Activated T-cell treated with anti-CD3 and anti-CD28 coated beads for 1 hour (primary cell): ENCODE data around the gene TSTD1.
A peak's percentile ranks its signal among the peaks of the same experiment; 100 is the strongest.
"Not testable (repeated sequence)": the region's sequence is repeated elsewhere in the genome, so short reads cannot be mapped to it uniquely, and the experiment has no call there.

Source experiments
- DNase-seq: peaks from one replicate; pipeline ENCODE4 v3.0.0-alpha.2; 2020; ENCODE audit warnings: low read depth

TSTD1 gene

DNA sequence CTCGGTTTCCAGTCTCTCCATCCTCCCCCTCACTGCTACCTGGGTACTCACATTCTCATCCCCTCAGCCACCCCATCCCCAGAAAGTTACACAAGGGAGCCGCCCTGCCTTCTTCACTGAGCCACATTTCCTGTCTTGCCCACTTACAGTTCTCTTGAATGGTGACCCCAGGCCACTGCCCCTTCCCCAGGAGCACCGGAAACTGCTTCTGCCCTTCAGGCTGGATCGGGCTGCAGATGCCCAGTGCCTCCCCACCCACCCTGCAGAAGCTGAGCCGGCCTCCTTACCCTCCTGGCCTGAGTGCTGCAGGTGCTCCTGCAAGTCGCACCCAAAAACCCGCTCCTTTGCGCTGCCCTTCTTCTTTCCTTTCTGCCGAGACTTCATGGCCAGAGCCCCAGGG lies 30.5 kb upstream of the TSTD1 start:
- DNase-seq, result no peak

DNA sequence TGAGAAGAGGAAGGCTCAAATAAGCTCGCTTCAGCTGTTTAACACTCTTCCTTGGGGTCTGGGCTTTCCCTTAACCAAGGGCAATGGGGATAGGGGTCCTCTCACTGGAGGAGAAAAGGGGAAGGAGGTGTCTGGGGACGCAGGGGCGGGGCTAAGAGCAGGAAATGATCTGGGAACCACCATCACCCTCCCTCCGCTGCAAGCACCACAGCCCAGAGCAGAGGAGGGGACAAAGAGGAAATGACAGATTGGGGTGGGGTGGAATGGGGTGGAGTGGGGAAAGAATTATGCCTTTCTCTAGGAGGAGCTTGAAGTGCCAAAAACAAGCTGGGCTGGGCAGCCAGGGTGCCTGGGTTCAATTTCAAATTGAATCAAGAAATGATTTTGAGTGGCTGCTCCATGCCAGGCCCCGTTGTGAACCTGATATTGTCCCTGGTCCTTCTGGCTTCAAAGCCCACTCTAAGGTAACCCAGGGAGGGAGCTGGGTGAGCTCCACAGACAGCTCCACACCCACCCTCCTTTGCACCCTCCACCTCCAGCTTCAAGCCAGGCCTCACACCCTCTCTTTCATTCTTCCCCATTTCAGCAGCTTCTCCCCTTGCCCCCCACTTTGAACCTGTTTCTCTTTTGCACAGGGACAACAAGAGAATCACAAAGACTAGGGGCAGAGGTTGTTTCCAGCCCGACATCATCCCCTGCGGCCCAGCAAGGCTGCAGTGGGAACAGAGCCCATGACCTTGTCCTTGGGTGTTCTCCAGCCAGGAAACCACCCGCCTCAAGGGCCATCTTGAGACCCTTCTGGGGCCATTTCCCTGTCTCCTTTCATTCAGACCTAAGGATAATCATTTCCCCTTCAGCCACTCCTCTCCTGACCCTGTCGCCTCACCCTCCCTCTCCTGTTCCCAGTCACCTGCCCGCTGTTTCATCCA lies 29.8 kb upstream of the TSTD1 start:
- DNase-seq, result peak; percentile 67

DNA sequence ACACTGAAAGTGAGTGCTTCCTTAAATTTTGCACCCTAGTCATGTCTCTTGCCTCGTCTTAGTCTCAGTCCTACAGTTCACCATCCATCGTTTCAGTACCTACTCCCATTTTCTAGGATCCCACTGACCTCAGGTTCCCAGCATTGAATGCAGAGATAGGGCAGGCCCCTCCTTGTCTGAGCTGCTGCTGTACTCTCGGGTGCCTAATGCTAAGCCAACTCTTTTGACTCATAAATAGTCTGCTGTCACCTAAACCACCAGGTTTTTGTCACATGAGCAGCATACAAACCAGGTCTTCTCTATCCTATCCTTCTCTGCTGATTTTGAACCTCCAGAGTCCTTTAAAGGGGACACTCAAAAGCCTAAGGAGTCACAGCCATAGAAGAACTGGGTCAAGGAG lies 27.9 kb upstream of the TSTD1 start:
- DNase-seq, result no peak

DNA sequence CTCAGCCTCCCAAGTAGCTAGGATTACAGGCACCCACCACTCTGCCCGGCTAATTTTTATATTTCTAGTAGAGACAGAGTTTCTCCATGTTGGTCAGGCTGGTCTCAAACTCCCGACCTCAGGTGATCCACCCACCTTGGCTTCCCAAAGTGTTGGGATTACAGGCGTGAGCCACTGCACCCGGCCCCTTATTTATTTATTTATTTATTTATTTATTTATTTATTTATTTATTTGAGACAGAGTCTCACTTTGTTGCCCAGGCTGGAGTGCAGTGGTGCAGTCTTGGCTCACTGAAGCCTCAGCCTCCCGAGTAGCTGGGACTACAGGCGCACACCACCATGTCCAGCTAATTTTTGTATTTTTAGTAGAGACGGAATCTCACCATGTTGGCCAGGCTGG lies 26.9 kb upstream of the TSTD1 start:
- DNase-seq, result not testable (repeated sequence)

DNA sequence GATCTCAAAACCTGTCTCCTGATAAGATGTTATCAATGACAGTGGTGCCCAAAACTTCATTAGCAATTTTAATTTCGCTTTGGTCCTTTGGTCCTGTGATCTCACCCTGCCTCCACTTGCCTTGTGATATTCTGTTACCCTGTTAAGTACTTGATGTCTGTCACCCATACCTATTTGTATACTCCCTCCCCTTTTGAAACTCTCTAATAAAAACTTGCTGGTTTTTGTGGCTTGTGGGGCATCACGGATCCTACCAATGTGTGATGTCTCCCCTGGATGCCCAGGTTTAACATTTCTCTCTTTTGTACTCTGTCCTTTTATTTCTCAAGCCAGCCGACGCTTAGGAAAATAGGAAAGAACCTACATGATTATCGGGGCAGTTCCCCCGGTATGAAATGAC lies 25.2 kb upstream of the TSTD1 start:
- not testable (repeated sequence) for DNase-seq

DNA sequence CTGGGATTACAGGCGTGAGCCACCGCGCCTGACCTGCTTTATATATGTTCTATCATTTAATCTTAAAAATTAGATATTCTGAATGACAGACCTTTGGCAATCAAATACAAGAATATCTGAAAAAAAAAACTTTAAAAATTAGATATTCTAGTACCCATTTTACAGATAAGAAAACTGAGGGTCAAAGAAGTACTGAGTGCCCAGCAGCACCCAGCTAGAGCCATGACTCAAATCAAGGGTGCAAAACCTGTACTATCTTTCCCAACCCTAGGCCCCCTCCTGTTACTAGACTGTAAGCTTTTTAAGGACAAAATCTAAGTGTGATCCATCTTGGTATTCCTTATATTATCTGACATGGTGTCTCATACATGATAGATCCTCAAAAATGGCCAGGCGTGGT lies 22.7 kb upstream of the TSTD1 start:
- no peak for DNase-seq

DNA sequence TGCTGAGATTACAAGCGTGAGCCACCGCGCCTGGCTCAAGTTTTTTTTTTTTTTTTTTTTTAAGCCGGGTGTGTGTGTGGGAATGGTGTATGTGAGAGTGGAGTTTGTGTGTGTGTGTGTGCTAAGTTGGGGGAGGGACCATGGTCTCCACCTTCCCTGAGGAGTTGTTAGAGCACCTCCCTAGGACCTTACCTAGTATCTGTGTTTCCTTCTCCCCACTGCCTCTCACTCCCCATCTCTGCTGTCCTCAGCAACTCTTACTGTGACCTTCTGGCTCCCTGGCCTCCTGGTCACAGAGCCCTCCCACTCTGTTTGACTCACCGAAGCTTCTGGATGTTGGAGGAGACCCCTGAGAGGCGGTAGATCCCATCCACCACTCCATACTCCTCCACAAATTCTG lies 20.5 kb upstream of the TSTD1 start:
- no peak for DNase-seq

DNA sequence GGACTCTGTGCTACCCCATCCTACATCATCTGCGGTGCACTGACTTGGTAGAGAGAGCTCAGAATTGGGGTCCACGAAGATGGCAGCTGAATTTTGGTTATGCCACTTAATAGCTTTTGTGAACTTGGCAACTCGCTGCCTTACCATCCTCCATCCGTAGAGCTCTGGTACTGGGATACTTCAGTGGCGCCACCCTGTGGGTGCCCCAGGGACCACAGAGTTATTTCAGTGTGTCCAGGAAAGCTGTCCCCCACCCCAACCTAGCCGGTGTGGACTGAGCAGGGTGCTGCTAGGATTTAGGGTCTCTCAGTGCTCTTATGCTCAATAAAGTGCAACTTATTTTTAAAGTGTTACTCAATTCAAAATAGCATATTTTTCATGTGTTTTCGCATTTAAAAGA lies 16.0 kb upstream of the TSTD1 start:
- no peak for DNase-seq

DNA sequence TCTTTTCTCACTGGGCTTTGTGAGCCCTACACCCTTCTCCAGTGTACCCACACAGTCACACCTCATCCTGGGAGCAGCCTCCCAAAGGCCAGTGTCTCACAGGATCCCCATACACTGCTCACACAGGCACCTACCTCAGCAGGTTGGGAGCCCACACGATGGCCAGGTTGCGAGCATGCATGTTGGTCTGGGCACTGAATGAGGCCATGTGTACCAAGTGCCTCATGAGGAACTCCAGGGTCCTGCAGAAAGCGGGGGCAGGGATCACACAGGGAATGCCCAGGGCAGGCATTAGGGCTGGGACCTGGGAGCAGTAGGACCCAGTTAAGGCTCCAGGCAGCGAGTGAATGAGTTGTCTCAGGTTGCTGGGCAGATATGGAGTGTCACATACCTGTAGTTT lies 15.5 kb upstream of the TSTD1 start:
- no peak for DNase-seq

DNA sequence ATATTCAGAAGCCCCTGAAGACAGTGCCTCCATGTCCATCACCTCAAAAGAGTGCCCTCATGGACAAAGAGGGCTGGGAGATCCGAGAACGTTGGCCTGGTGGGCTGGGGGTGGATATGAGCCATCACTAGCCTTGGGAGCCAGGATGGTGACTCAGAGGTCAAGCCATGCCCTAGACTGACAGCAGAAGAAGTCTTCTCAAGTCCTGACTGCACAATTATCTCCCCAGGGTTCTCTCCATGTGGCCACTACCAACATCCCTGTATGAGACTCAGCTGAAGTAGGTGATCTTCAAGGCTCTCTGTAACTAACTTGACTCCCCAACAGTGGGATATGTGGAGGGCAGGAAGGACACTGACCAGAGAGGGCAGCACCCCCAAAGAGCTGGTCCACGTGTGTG lies 14.1 kb upstream of the TSTD1 start:
- DNase-seq, result no peak

DNA sequence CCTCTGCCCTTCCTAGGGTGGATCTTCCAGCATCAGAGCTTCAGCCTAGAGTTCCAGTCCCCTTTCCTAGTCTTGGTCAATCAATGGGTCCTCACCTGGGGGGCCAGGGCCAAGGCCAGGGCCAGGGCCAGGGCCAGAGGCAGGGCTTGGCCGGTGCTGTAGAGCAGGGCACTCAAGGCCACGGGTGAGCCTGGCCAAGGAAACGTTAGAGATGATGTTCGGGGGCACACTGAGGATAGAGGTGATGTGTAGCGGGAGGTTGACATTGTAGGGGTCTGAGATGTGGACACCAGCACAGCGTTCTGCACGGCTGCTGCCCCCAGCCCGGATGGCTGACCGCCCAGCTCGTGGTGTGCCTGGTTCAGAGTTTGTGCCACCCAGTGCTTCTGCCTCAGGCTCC lies 12.5 kb upstream of the TSTD1 start:
- DNase-seq, result no peak

DNA sequence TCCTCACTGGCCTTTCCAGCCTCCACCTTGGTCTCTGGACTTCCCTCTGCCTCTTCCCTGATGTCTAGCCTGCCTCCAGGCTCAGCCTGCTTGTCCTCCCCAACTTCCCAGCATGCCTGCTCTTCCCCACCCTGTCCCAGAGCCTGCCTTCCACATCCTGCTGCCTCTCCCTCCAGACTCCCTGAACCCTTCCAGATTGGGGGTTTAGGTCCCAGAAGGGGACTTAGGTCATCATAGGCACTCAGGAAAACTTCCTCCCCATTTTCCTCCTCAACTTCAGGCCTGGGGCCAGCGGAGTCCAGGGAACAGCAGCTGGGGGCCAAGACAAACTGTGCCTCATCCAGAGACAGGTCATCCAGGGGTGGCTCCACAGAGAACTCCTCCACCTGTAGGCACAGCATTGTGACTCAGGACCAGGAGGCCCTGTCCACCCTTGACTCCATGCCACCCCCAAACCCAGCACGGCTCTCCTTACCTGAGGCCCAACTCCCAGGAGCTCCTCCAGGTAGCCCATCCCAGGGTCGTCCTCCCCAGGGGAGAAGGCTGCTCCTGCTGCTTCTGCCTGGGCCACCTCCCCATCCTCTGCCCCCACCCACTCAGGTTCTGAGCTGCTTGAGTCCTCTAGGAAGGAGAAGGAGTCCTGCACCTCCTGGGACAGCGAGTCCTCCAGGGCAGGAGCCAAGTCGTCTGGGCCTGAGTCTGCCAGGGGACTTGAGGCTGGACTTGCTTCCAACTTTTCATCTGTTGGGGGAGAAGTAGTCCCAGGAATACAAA lies 10.4 kb upstream of the TSTD1 start:
- no peak for DNase-seq

DNA sequence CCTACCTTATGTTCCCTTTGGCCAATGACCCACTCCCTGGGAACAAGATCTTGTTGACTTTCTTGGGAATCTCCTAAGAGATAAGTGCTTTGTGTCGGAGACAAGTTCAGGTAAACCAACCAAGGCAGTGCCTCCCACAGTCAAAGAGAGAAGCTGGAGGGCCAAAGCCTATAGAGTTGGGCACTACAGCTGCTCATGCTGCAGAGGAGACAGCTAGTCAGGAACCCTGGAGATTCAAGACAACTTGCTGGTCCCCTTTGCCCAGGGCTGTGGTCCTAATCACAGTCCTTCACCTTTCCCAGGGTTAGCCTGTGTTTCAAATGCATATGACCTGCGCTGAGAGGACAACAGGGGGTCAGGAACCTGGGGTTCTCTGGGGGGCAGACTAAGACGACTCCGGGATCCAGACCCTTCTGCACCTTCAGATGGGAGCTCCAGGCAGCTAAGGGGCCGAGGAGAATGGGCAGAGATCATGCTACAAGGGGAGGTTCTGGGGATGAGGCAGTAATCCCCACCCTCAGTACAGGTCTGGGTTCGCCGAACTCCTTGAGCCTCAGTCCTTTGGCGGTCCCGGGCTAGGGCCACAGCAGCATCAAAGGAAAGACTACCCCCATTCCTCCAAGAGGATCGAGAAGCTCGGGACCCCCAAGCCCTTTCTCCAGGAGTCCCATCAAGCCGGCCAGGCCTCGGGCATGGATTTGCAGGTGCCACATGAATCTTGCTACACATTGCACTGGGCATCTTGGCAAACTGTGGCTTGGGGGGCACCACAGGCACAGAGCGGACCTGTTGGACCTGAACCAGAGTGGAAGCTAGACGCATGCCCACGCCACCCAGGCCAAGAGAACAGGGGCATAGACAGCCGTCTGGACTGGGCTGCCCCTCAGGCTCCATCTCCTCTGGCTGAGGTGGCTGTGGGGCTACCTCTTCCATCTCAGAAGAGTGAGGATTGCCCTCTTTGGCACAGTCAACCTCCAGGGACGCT lies 9.0 kb upstream of the TSTD1 start:
- DNase-seq, result no peak

DNA sequence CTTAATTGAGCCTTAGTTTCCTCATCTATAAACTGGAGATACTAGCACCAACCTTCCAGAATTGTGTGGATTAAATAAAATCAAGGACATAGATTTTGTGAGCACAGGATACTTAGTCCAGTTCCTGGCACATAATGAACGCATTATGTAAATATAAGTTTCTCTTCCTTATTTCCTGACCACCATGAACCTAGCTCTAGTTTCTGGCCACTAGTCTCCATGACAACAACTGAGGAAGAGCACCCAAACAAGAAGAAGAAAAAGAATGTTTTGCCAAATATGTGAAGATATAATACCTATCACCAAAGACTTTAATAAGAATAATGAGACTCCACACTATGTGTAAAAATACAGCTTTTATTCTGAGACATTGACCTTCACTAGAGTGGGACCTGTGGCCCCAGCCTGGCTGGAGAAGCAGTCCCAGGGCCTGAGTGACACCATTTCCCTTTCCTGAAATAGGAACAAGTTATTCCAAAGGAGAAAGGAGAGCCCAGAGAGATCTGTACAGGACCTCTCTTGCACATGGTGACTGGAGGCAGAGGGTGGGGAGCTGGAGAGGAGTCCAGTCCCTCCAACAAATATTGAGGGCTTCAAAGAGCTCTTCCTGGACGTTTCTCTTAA lies 8.0 kb upstream of the TSTD1 start:
- DNase-seq, result no peak

DNA sequence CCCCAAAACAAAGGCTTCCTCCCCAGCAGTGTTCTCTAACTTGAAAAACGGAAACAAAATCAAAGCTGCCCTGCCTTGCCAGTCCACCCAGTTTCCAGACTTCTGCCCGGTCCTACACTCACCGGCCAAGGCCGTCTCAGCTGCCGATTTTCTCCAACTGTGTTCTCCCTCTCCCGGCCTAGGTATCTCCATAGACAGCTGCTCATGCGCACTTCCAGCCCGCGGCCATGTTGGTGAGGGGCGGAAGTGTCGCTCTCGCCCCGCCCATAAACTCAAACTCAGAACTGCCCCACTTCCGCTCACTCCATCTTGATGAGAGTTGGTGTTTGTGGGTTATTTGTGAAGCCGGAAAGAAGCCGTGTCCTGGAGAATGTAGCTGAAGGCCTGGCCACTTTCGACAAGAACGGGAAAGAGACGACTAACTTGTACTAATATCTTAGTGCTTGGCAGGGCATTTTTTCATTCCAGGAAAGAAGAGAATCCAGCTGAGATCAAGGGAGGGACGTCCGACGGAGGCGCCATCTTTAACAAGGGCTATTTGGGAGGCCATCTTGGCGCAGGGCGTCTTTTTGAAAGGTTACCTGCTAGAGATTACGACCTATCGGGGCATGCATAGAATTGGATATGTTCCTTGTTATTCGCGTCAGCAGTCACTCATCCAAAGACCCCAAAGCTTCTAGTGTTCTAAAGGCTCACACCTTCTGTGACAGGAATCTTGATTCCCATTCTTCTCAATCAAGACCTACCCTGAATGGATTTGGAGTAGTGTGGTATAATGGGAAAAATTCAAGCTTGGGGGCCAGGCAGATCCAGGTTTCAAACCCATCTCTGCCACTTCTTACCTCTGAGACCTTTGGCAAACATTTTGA lies 7.2 kb upstream of the TSTD1 start, which contains the start of gene USF1:
TSS of gene USF1 (minus strand) at position 242 of the 869 bp plus-strand sequence. CDS start 2,702 bp downstream, outside the sequence.
- DNase-seq, result peak; percentile 86

DNA sequence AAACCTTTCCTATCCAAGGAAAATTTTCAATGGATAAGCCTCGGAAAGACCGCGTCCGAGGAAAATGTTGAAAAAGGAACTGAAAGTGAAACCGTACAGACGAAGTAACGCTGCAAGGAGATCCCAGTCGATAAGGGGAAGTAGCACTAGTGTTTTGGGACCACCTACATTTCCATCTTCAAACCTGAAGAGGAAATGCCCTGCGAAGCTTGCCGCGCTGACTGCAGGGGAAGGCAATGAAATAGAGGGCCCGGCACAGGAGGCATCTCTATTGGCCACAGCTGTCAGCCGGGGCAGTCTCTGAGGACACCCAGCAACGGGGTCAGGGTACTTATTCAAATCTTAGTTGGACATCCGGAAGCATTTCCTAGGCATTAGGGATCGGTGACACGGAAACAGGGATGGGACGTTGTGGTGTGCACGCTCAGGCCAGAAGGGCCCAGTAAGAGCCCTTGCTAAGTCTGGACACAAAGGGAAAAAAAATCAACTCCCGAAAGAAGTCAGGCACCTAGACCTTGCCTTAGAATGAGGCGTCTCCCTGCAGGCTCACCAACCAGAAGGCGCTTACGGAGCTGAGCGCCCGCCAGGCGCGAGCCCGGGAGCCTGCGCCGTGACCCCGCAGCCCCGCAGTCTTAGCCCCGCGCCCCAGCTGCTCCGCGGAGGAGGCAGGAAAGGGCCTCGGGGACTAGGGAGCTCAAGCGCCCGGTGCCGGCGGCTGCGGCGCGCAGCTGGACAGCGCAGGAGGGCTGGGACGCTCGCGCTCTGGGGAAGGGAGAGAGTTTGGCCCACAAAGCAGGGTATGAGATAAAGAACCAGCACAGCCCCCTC lies 6.4 kb upstream of the TSTD1 start:
- DNase-seq, result peak; percentile 48

DNA sequence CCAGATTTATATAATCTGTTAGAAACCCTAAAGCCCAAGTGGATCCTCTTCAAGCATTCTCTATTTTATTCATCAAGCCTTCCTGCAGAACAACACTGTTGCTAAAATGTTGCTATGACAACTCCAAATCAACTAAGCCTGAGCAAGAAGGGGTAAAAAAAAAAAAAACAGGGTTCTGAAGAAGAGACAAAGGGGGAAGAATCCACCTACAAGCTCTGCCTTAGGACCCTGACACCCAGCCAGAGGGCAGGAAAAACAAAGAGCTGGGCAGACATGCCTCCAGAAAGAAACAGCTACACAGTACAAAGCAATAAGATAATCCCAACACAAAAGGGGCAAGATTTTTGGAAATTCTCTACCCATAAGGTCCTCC lies 5.8 kb upstream of the TSTD1 start:
- no peak for DNase-seq

DNA sequence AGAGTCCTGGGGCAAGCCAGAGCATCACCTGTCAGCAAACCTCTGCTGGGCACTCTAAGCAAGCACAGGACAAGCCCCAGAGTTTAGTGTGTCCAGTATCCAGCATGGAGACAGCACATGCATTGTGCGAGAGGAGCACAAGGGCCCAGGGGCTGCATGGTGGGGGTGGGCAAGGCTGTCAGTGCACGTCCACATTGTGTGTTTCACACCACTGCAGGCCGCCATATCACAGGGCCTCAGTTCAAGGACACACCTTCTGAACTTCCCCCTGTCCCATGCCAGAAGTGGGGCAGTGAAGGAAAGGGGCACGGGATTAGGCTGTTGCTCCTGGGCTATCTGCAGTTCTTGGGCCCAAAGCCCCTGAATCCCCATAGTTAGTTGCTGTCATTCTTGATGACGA lies 782 bp upstream of the TSTD1 start:
- DNase-seq, result no peak

DNA sequence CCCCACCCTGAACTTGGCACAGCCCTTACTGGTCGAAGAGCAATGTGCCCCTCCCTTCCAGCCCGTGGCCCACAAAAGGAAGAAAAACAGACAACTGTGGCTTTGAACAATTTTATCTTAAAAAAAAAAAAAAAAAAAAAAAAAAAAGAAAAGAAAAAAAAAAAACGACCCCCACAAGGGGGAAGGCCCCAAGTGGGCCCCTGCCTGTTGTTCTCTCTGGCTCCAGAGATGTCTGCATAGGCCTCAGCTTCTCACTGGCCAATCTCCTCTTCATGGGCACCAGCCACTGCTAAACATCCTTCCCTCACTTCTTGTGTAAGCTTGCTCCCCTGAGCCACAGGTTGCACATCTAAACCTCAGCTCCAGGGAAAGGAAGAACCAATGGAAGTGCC lies 386 bp upstream of the TSTD1 start:
- no peak for DNase-seq
